ENCODE measurements around the gene MLF1.

Gene MLF1

DNA sequence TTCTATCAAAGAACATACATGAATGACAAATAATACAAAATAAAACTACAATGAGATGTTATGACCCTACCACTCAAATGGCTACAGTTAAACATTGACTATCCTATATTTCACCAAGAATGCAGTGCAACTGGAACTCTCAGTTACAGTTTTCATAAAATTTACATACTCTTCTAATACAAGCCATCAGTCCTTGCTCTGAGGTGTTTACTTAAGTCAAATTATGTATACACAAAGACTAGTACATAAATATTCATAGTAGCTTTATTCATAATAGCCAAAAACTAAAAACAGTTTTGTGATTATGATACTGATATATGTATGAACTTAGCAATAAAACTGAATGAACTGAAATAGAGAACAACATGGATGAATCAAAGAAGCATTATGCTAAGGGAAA, 19.2 kb downstream of the MLF1 start:
- DNase-seq, result no peak

DNA sequence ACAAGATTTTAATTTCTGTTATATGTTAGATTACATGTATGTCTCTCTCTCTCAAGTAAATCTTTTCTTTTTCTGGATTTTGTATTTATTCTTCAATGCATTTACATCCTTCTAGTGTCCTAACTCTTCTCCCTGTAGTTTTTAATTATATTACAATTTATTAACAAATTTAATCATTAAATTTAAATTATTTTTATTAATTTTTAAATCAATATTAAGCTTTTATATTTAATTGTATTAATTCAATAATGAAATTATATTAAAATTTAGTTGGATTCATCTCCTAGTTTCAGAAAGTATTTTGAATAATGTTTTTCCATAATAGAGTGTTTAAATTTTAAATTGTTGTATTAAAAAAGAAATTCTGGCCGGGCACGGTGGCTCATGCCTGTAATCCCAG, 29.8 kb downstream of the MLF1 start:
- no peak for DNase-seq

DNA sequence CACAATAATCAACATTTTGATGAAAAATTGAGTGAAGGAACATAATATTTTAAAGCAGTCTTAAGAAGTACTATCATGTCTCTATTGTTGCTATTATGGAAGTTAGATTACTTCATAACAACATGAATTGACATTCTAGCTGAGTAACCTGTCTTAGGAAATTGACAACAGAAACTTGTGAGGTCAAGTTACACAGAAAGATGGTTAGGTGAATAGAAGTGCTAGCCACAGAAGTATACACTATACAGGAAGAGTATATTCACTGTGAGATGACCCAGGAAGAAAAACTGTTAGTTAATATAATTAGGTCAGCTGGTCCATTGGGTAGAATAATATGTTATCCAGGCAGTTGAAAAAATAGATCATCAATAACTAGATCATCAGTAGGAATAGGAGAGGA, 31.2 kb downstream of the MLF1 start:
- no peak for DNase-seq

DNA sequence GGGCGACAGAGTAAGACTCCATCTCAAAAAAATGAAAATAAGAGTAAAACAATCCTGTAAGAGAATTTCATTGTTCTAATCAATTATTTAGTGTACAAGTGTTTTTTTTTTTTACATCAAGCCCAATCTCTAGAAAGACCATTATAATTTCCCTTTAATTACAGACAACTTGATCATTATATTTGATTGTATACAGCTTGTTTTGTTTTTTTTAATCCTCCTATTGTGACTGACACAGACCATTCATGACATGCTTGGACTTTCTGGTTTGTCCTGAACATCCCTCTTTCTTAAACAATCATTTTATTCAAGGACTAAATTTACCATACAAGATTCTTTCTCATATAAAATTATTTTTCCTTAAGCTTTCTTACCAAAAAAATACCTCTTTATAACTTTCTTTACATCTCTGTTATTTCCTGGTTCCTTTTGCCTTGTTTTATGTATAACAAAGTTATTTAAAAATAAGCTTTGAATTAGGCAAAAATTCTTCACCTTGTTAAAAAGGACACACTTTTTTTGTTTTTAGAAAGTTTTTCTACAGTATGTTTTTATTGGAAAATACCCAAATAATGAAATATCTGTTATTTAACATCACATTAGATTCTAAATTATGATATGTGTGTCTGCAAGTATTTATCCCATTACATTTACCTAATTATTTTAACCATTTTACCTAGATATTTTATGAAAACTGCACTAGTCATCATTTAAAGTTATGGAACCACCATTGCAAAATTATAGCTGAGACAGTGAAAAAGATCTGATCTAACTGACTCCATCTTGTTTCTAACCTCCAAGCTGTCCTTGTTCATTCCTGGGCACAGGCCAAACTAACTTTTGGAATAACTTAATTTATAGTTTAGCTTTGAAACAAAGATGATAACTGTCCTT, 47.2 kb downstream of the MLF1 start:
- DNase-seq, result no peak

DNA sequence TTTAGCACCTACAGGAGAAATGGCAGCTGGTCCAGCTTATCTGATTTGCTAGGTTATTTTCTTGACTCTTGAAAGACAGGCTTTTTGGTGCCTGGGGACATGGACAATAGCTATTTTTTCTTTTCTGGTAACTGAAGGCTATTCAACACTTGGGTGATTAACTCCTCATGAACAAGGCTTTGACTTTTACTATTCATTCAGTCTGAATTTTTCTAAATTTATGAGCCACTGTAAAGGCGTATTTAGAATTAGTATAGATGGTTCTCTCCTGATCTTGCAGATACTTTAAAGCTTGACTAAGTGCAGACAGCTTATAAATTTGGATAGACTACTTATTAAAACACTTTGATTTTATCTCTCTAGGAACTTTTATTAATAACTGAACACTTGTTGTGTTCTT, 54.9 kb downstream of the MLF1 start:
- DNase-seq, result no peak

DNA sequence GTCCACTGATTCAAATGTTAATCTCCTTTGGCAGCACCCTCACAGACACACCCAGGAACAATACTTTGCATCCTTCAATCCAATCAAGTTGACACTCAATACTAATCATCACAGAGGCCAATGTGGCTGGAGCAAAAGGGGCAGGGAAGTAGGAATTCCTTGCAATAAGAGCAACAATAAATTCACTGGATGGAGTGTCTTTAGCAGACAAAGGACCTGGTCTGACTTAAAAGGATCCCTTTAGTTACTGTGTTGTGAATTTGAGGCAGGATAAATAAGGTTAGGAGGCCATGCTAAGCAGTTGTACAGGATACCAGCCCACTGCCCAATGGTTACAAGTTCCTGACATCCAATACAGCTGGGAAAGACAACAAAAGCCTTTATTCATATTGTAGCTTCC, 61.0 kb downstream of the MLF1 start:
- no peak for DNase-seq

DNA sequence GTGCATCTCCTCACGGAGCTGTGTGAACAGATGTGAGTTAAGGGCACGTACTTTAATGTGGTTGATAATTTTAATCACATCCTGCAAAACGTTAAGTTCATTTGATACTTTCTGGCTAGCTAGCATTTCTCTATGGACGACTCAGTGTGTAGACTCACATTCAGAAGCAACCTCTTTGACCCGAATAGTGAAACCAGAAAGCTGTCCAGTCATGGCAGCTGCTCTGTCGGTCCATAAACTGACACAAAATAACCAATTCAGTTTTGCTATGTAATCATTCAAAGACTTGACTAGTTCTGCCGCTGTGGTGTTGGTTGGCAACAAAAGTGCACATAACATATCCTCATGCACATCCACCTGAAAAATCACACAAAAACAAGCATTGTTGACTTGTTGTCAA, 69.7 kb downstream of the MLF1 start:
- DNase-seq, result no peak

DNA sequence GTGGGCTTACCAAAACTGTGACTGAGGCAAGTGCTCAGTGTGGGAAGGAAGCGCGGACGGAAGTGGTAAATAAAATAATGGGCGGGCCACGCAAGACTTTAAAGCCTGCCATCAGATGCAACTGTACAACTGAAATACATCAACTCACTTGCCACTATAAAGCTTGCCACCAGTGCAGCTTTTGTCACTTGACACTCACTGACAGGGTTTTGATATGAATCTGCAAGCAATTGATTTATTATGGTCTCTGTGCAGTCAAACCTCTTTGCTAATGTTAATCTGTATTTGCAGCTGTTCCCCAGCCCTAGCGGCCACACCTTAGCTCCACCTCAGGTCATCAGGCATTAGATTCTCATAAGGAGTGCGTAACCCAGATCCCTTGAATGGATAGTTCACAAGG, 71.0 kb downstream of the MLF1 start:
- DNase-seq, result peak; percentile 11

DNA sequence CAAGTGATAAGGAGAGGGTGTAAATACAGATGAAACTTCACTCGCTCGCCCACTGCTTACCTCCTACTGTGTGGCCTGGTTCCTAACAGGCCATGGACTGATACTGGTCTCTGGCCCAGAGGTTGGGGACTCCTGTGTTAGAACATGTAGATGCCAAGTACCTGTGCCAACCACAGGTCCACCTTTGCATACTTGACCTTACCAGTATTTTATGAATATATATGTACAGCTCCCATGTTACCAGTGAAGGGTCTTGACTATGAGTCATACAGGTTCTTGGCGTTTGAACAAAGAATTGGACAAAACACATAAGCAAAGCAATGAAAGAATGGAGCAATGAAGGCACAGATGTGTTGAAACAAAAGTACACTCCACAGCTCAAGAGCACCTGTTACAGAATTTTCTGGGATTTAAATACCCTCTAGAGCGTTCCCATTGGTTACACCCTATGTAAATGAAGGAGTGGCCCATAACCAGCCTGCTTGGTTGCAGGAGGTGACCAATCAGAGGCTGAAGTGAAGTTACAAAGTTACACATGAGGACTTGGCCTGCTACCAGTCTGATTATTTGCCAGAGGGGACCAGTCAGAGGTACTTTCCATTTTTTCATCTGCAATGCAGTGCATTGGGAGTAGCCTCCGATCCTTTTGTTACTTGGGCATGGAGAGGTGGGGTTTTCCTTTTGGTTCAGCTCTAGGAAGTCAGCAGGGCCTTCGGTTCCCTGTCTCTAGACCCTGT, 71.6 kb downstream of the MLF1 start:
- DNase-seq, result no peak

DNA sequence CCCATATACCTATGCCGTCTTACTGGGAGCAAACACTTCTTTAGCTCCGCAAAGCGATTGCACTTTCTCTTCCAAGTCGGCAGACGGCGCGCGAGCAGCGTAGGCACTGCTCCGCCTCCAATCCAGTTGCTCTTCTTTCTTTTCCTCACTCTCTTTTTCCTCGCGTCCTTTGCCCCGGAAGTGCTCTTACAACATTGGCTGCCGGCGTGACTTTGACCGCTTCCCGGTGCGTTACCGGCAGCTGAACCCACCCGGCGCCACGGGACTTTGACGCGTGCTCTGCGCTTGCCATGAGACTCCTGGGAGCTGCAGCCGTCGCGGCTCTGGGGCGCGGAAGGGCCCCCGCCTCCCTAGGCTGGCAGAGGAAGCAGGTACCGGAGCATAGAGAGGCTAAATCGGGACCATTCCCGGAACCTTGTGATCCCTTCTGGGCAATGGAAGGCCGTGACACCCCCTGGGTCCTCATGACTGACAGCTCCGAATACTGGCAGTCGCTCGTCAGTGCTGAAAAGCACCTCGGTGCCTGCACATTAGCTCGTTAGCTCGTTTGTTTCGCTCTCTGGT, 73.4 kb downstream of the MLF1 start, which contains the start of gene GFM1:
GFM1 (plus strand) TSS at position 183 of the 564 bp plus-strand sequence; CDS start at position 291, 108 bp downstream.
- DNase-seq, result peak; percentile 91

DNA sequence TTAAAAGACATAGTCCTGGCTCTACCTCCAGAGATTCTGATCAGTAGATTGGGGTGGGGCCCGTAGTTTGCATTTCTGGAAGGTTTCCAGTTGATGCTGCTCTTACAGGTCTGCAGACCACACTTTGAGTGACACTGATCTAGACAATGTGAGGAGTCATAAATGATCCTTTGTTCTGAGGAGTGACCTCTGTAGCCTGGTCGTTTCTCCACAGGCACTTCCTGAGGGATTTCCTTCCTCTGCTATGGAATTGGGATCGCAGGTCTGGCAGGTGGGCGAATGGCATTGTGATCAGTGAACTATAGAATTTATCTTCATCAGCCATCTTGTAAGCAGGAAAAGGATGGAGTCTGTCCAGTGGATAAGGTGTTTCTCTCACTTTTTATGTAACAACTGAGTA, 78.8 kb downstream of the MLF1 start:
- no peak for DNase-seq

DNA sequence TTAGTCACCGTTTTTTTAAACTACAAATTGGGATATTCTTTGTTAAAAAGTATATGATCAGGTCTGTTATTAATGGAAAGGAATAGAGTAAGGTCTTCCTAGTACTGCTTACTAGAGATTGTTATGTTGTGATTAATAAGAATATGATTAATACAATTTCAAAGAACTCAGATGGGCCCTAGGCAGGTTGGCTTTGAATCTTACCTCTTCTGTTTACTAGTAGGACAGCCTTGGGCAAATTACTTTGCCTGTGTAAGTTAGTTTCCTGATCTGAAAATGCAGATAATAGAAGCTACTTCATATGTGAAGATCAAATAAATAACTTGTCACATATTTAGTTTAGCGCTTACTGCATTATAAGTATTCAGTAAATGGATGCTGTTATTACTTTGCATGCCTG, 80.2 kb downstream of the MLF1 start:
- DNase-seq, result no peak

DNA sequence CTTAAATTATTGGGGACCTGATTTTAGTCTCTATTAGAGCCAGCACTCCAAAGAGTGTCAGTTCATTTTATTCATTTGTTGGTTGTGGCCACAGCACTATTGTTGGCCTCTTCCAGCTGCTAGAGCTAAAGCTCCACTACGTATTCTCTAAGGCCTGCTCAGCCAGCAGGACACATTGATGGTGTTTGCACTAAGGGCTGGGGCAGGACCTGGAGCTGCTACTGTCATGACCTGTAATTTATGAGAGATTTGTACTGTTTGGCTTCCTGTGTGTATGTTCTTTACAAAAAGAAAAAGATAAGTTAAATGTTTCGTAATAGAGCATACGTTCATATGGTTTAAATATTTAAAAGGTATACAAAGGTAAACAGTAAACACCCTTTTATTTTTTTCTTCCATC, 81.5 kb downstream of the MLF1 start:
- DNase-seq, result no peak
